ENCODE data around the gene RAX.

GRCh38 chr18:59308938-59309260, 35.6 kb upstream of the RAX start:
- TF ChIP-seq, protein P1, sequence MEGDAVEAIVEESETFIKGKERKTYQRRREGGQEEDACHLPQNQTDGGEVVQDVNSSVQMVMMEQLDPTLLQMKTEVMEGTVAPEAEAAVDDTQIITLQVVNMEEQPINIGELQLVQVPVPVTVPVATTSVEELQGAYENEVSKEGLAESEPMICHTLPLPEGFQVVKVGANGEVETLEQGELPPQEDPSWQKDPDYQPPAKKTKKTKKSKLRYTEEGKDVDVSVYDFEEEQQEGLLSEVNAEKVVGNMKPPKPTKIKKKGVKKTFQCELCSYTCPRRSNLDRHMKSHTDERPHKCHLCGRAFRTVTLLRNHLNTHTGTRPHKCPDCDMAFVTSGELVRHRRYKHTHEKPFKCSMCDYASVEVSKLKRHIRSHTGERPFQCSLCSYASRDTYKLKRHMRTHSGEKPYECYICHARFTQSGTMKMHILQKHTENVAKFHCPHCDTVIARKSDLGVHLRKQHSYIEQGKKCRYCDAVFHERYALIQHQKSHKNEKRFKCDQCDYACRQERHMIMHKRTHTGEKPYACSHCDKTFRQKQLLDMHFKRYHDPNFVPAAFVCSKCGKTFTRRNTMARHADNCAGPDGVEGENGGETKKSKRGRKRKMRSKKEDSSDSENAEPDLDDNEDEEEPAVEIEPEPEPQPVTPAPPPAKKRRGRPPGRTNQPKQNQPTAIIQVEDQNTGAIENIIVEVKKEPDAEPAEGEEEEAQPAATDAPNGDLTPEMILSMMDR (IDR thresholded peaks at IDR 0.05) = no peak
- no peak for TF ChIP-seq POLR2A (IDR thresholded peaks at IDR 0.05)

Data from body of pancreas (tissue), 4 donors.